Posterior cingulate gyrus (tissue), 11 donors: ENCODE results near the gene GLRA2.

Experiments
- DNase-seq, 10 donors: peaks; one replicate each; pipeline versions ENCODE4 v3.0.0 to v3.0.0-alpha.2; 2020 to 2021; ENCODE audit warnings: mixed read lengths in 3 of 10
- intact Hi-C: fragments of 100-400 bp; cut with DNase I; formaldehyde crosslinking; loops from one replicate; pipeline ENCODE4 v1.15.1; 2023

Gene GLRA2

DNA sequence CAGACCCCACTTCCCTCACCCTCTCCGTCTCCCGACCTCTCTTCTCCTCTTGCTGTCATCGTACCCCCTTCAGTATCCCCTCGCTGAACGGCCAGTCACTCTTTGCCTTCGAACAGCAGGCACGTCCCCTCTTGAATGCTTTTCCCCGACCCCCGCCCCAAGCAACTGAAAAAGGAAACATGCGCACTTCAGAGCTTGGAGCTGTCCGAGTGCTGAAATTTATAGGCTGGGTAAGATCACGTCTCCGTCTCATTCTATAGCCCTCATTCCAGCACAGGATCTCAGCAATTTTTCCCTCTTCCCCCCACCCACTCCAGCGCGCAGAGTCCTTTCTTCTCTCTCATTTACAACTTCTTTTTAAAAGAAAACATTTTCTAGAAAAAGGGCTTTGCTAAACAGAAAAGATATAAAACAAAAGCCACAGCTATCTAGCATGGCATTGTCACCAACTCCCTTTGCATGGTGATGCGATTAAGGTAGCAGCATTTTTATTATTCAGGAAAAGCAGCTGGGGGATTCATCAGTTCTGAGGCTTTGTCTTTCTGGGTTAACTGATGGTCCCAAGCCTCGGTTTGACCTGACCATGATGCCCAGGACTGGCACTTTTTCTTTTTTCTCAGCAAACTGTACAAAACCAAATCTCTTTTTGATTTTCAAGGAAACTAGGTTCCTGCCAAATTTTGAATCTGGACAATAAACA lies at the start of gene GLRA2:
Gene GLRA2 (plus strand): TSS at position 247 of the 700 bp plus-strand sequence. CDS start 522 bp downstream, outside the sequence.
- intact Hi-C loops, result loop anchor here (2.0 to 10.0 kb wide), 2 partner anchors 435 to 615 kb away; no protein-coding TSS in a partner anchor
- peak in 3 of 10 donors; percentile 6 to 29 (median 9) for DNase-seq

DNA sequence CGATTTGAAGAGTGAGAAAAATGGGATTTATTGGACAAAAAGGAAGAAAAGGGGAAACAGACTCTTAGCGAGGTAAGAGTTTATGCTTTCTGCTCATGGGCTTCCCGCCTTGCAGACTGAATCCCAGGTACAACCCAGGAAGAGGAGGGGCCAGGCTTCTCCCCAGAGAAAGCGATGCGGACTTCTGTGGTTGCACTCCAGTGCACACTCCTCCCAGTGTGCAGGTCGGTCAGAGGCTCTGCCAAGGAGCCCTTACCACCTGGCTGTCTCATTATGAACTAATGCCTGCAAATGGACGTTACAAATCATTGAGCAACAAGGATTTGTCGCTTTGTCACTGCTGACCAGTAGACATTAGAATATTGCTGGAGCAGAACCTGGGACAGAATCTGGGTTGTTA lies 39.9 kb upstream of the GLRA2 start:
- DNase-seq, result no peak

DNA sequence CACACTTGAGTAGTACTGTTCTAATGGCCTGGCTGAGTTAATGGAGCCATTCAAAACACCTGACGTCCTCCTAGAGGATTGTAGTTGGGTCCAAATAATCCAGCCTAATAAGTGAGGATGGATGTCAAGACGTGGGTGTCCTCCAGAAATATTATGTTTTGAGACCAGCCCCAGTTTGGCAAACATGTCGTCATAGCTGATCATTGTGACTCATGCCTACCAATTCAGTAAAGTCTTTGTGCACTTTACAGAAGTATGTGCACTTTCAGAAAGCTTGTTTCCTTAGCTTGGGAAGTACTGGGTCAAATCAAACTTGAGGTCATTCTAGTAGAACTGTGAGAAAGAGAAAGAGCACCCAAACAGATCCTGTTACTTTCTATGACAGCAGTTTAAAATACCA lies 37.6 kb upstream of the GLRA2 start:
- no peak for DNase-seq
- intact Hi-C loops, result no loop called here

More for the DNA sequence above, 39.9 kb upstream of the GLRA2 start:
- intact Hi-C loops, result no loop called here

DNA sequence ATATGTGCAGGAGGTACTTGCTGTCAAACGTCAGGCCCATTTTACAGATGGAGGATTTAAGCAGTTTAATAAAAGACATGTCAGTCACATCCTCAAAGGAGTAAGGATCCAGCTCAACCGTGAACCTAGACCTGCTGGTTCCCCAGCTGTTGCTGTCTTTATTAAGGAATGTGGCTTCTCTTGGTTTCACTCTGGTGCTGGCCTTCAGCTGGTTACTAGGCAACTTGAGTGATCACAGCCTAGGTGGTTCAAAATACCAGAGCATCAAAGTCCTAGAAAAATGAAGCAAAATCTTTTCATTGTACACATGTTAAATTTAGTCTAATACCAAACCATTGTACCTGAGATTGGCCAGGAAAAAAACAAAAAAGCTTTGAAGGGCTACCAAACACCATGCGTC lies 32.7 kb upstream of the GLRA2 start:
- no peak for DNase-seq
- intact Hi-C loops, result no loop called here

DNA sequence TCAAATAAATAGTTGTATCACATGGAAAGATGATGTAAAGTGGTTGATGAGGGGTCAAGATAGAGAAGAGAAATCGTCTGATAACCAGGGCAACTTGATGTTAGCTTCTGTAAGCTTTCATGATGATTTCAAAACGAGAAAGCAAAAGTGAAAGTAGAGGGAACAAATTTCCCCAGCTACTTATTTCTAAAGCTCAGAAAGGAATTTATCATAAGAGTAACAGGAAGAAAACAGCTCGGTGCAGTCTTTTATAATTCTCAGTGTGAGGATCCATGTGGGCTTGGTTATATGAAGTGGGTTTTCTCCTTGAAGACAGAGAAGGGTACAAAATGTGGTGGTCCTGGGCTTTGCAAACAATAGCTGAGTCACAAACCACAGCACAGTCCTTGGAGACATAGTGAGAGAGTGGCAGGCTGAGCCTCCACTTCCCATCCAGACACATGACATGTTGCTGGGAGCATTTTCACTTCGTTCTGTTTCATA lies 32.1 kb upstream of the GLRA2 start:
- intact Hi-C loops, result no loop called here
- DNase-seq, result no peak

DNA sequence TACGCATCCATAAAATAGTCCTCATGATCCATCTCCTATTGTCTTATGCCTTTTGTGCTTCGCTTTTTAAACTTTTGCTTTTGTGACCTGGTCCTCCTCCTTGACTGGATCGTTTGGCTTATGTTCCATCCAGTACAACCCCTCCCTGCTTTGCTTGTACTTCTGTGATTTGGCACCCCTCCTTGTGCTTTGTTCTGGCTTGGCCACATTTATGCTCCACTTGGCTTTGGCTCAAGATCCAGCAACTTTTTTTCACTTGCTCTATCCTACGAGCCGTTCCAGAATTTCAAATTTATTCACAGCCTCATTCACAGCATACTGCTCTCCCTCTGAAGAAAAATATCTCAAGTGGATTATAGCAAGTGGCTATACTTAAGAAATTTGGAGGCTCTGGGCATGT lies 28.0 kb upstream of the GLRA2 start:
- DNase-seq, result peak in 1 of 10 donors; percentile 2
- intact Hi-C loops, result no loop called here

DNA sequence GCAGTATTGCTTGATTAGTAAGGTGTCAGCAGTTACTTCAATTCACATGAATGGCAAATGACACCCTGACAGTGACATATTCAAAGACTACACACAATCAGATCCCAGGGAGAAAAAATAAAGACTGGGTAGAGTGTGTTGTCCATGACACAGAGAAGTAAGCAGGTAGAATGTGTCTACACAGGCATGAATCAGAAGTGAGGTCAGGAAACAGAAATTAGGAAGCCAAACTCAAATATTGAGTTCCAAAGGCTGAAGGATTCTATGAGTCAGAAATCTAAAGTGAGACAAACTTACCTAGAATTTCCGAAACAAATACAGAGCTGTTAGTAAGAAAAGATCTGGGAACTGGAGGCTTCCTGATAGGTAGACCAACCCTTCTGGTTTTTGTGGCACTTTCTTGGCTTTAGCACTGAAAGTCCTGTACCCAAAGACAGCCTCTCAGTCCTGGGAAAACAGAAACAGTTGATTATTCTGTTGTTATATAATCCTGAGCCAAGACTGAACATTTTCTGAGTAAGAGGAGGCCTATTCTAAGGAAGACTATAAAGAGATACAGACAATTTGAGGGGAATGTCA lies 24.3 kb upstream of the GLRA2 start:
- DNase-seq, result no peak
- intact Hi-C loops, result no loop called here

DNA sequence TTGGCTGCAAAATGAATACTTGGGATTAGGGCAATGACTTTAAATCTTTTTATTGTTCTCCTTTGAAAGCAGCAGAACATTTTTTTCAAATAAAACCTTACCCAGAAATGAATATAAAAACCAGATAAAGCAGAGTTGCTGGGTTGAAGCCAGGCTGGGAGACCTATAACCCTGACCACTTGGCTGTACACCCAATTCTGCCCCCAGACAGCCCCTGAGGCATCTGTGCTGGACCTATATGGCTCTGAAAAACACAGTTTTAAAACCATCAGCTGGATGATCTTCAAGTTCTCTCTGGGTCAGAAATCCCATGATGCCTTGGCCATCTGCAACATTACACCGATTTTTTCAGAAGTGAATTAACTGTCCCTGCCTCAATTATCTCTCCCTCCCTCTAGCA lies 23.7 kb upstream of the GLRA2 start:
- intact Hi-C loops, result no loop called here
- no peak for DNase-seq

DNA sequence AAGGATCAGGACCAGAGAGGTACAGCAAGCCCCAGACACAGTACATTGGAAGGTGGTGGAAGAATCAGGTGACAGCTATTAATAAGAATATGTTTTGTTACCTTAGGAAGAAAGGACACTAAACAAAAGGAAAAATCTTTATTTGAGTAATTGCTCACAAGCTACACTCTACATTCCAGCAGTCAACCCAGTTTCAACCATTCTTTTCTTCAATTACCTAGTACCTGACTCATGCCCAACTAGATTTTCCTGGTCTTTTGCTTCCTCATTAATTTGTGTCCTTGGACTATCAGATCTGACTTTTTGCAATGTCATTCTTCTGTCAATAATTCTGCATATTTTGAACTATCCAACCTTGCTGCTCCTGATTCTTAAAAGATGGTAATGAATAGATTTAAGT lies 22.5 kb upstream of the GLRA2 start:
- intact Hi-C loops, result no loop called here
- DNase-seq, result no peak

DNA sequence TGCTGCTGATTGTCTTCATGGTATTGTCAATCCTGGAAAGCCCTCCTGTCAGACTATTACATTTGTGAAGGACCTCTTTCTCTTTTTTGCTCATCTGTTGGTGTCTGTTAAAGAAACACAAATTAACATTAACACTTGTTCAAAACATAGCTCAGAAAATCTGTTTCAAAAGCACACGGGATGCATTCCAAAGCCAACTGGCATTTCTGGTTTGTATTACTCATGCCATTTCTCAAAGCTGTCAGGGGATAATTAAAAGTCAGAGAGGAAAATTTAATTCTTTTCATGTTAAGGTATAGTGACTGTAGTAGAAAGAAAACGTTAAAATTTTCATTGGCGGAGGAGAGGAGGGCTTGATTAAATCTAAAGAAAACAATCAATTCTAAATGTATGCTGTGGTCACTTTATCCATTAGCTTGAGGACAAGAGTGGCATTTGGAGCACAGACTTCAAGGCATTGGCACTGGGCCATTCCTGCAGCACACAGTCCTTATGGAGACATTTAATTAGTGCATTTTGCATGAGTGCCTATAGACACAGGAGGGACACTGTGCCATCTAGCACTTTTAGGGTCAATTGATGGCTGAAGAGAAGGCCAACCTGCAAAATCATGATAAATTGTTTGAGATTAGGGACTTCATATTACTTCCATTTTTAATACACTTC lies 21.2 kb upstream of the GLRA2 start:
- intact Hi-C loops, result no loop called here
- peak in 1 of 10 donors; percentile 26 for DNase-seq

DNA sequence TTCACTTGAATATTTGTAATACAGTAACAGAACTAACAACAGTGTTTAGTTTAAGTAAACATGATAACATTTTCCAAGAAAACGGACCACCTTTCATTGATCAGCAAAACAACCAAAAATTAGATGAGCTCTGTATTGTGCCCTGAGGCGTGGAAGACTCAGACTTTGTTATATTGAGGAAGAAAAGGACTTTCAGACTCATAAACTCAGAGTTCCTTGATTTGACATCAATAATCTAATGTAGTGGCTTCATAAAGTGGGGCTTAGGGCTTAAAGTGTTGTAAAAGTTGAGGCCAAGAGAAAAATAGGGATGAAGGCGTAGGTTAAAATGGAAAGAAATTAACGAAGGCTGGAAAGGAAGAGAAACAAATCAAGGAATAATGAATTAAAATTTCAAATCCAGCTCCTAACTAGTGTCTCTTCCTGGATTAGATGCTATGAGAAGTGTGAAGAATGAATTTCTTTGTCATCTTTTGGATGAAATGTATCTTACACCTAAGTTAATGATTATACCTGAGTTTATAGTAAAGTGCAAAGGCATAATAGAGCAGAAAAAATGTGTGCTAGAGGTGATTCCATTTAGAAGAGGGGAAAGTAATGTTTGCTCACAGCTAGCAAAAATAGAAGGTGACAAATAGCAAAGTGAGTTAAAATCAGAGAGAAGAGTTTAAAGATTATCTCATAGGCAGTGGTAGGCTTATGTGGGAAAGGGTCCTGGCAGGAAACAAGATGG lies 19.8 kb upstream of the GLRA2 start:
- DNase-seq, result no peak
- intact Hi-C loops, result no loop called here

DNA sequence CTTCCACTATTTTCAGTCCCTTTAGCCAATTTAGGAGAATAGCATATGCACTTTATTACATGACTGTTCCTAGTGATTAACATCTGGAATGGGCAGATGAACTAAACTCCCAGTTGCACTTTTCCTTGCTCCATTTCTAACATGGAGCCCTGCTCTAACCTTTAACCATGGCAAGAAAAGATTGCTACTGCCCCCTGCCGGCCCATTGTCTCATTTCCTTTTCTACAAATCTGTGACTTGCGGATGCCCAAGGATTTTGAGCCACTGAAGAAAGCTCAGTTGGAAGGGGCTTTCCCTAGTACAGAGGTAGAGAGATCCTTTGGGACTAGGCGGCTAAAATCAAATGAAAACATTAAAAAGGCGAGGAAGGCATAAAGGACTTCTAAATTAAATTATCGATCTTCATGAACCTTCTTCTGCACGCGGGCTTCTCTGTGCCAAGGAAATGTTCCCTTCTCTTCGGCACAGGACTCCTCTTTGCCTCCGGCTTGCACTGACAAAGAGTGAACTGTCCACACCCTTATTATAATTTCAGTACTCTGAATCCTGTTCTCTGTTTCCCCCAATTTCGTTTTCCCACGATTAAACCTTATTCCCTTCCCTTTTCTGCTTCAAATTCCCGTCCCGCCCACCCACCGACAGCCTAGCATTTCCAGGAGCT lies 577 bp upstream of the GLRA2 start:
- DNase-seq, result peak; percentile 43 to 93 (median 70)
- intact Hi-C loops, result loop anchor here (2.0 to 10.0 kb wide), 2 partner anchors 434 to 616 kb away; no protein-coding TSS in a partner anchor

DNA sequence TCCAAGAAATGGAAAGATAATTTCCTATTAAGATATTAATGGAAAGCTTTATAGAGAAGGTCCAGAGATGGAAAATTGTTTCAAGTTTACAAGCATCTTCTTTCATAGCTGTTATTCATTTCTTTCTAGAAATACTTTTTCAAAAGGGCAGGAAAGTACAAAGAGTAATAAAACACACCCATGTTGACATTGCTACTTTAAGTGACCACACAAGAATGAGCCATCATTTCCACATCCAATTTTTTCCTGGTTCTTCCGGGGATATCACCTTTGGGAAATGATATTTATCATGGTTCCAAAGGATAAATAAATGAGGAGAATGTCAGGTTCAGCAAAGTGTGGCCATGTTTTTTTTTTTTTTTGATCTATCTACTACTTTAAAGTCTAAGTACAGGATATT lies 4.5 kb downstream of the GLRA2 start:
- DNase-seq, result no peak
- intact Hi-C loops, result no loop called here

DNA sequence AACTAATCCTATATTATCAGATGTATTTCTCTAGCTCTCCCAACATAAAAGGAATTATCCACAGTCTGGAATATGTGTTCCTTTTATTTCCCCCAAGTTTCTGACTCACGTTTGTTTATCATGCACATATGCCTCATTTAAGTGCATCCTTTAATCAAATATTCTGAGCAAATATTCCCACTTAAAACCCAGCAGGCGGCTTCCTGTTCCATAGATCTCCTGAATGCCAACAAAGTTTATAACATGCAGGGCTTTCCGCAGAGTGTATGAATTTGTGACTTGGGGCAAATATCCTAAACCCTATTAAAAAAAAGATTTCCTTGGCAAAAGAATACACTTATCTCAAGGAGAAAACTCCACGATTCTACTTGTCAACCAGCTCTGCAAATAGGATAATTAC lies 16.9 kb downstream of the GLRA2 start:
- intact Hi-C loops, result no loop called here

DNA sequence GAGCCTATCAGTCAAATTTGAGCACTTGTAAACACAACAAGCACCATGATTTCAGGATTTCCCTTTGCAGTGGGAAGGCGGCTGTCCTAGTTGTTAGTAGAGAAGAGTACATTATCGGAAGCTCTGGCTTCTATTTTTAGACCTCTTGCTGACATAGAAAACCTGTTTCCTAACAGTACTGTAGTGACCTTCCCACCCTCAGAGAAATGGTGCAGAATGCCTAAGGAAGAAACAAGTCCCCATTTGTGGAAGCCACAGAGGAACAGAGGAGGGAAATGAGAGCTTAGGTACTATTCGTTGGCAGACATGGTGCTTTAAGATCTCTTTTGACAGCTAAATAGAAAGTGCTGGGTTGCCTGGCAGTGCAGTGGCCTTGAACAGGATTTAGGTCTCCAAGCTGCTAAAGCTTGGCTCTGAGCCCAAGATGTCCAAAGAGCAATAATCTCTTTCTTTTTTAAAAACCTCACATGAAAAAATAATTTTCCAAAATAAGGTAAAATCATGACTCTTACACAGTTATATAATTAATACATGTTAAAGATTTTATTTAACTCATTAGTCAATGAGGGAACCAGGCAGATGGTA lies 24.9 kb downstream of the GLRA2 start:
- no peak for DNase-seq
- intact Hi-C loops, result no loop called here

More for the DNA sequence above, 16.9 kb downstream of the GLRA2 start:
- DNase-seq, result no peak

DNA sequence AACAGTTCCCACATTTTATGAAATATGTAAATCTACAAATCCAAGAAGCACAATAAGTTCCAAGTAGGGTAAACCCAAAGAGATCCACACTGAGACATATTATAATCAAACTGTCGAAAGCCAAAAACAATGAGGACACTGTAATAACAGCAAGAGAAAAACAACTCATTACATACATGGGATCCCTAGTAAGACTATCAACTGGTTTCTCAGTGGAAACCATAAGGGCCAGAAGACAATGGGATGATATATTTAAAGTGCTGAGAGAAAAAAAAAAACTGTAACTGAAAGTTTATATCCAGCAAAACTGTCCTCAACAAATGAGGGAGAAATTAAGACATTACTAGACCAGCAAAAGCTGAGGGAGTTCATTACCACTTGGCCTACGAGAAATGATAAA lies 34.7 kb downstream of the GLRA2 start:
- no peak for DNase-seq
- intact Hi-C loops, result no loop called here

DNA sequence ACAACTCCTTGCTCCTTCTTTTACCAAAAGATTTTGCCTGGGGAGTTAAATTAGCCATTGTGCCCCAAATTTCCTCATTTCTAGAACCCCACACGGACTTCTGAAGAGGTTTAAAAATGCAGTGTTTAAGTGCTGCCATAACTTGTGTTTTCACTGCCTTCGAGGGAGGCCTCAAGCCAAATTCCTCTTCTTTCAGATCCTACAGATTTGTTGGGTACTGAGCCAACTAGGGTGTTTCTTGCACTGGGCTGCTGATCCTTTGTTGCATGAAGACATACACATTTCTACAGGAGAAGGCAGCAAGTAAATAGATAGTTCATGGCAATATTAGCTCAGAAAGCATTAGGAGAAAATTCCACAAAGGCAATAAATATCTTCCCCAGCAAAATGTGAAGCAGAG lies 43.8 kb downstream of the GLRA2 start:
- DNase-seq, result no peak
- intact Hi-C loops, result no loop called here

DNA sequence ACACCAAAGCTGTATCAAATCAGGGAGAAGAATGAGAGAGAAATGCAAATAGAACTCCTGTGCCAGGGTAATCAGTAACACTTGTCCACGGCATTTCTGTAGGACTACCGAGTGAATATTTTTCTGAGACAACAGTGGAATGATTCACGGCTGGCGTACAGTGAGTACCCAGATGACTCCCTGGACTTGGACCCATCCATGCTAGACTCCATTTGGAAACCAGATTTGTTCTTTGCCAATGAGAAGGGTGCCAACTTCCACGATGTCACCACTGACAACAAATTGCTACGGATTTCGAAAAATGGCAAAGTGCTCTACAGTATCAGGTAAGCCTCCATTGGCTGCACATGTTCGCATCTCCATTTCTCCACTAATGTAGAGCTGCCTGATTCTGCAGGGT lies 51.7 kb downstream of the GLRA2 start:
- no peak for DNase-seq
- intact Hi-C loops, result no loop called here

DNA sequence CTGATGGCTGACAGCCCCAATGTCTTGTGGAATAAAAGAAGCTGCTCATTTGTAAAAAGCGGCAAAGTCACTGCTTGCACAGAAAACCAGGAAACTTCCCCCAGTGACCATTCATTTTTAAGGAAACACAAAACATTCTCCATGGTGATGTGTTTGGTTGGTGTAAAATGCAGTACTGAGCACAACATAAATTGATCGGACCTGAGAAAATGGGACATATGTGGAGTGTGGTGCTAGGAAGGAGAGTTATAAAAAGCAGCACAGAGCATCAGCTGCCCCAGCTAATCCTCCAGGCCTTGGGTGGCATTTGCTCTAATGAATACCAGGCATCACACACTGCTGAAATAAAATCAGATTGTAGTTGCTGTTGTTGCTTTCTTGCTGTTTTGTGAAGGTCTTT lies 55.2 kb downstream of the GLRA2 start:
- DNase-seq, result no peak
- intact Hi-C loops, result no loop called here

DNA sequence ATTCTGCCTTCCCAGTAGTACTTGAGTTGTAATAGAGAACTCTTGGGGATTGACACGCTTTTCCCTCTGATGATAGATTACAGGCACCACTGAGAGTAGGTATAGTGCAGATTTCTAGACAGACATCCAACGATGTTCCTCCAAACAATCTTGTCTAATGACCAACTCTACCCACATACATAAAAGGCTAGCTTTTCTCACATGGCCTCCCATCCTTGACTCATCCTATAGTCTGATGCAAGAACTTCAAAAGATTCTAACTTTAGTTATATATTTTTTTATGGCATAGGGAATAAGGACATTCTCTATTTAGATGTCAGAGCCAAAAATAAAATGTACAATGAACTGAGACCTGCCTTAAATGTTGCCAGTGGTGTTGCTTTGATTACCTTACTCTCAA lies 60.9 kb downstream of the GLRA2 start:
- no peak for DNase-seq
- intact Hi-C loops, result no loop called here
